ENCODE data around the gene NEK11.

DNA sequence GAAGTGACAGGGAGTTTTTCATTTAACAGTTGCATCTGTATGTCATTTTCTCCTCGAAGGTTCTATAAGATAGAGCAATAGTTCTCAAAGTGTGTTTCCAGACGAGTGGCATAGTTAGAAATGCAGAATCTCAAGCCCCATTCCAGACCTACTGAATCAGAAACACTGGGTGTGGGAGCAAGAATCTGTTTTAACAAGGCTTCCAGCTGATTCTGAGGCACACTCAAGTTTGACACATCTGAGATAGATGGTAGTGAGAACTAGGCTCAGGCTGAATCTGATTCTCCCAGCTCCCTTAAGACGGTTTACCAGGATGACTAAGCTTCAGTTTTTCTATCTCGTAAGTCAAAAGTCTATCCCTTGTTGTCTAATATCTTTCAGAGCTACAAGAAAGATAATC is 195.1 kb downstream of the NEK11 start:
- TF ChIP-seq, protein P1, sequence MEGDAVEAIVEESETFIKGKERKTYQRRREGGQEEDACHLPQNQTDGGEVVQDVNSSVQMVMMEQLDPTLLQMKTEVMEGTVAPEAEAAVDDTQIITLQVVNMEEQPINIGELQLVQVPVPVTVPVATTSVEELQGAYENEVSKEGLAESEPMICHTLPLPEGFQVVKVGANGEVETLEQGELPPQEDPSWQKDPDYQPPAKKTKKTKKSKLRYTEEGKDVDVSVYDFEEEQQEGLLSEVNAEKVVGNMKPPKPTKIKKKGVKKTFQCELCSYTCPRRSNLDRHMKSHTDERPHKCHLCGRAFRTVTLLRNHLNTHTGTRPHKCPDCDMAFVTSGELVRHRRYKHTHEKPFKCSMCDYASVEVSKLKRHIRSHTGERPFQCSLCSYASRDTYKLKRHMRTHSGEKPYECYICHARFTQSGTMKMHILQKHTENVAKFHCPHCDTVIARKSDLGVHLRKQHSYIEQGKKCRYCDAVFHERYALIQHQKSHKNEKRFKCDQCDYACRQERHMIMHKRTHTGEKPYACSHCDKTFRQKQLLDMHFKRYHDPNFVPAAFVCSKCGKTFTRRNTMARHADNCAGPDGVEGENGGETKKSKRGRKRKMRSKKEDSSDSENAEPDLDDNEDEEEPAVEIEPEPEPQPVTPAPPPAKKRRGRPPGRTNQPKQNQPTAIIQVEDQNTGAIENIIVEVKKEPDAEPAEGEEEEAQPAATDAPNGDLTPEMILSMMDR (IDR thresholded peaks at IDR 0.05) = no peak
- no peak for TF ChIP-seq POLR2A (IDR thresholded peaks at IDR 0.05)
